Mucosa of rectum (tissue), 2 donors: ENCODE results near the gene CADPS2.

ENCODE experiments used
- H3K27ac ChIP-seq, 2 donors: one replicate each; pipeline ENCODE4 v1.7.0; 2013; ENCODE audit warnings: inconsistent platforms in 2 of 2, low read depth in 2 of 2, low read length in 2 of 2
- H3K27me3 ChIP-seq, 2 donors: one replicate each; pipeline ENCODE4 v1.7.0; 2013; ENCODE audit warnings: low read length in 2 of 2; ENCODE audit not compliant: control insufficient read depth in 2 of 2, insufficient read depth in 2 of 2
- H3K36me3 ChIP-seq, 2 donors: one replicate each; pipeline ENCODE4 v1.7.0; 2013; ENCODE audit warnings: low read length in 2 of 2; ENCODE audit not compliant: control insufficient read depth in 2 of 2, insufficient read depth in 2 of 2
- H3K4me1 ChIP-seq, 2 donors: one replicate each; pipeline ENCODE4 v1.7.0; 2013; ENCODE audit warnings: low read length in 2 of 2, mild to moderate bottlenecking in 1 of 2; ENCODE audit not compliant: control insufficient read depth in 2 of 2, insufficient read depth in 2 of 2
- H3K4me3 ChIP-seq, 2 donors: one replicate each; pipeline ENCODE4 v1.7.0; 2013; ENCODE audit warnings: low read length in 2 of 2
- H3K9ac ChIP-seq, 2 donors: one replicate each; pipeline ENCODE4 v1.7.0; 2013; ENCODE audit warnings: low read length in 2 of 2, low read depth in 1 of 2, mild to moderate bottlenecking in 1 of 2
- H3K9me3 ChIP-seq, 2 donors: one replicate each; pipeline ENCODE4 v1.7.0; 2013; ENCODE audit warnings: low read length in 2 of 2; ENCODE audit not compliant: control insufficient read depth in 2 of 2
- donor health status: healthy.
- donor health status: Normal muscosa, but diverticular disease.

Gene CADPS2

GRCh38 chr7:122492007-122492406 is 394.3 kb downstream of the CADPS2 start:
- H3K36me3 ChIP-seq, result no peaks in the 10 kb centered on the region
- H3K9ac ChIP-seq, result no peak overlapping the region
- no peaks in the 10 kb centered on the region for H3K27me3 ChIP-seq
- no peak overlapping the region for H3K4me3 ChIP-seq
- H3K9me3 ChIP-seq, result no peaks in the 10 kb centered on the region
- H3K4me1 ChIP-seq, result no peaks in the 10 kb centered on the region
- no peak overlapping the region for H3K27ac ChIP-seq

GRCh38 chr7:122488241-122488640 is 398.0 kb downstream of the CADPS2 start:
- H3K27ac ChIP-seq, result no peak overlapping the region
- H3K36me3 ChIP-seq, result no peaks in the 10 kb centered on the region
- no peak overlapping the region for H3K4me3 ChIP-seq
- H3K4me1 ChIP-seq, result no peaks in the 10 kb centered on the region
- no peaks in the 10 kb centered on the region for H3K9me3 ChIP-seq
- H3K27me3 ChIP-seq, result no peaks in the 10 kb centered on the region
- no peak overlapping the region for H3K9ac ChIP-seq

GRCh38 chr7:122487131-122487530 is 399.1 kb downstream of the CADPS2 start:
- no peaks in the 10 kb centered on the region for H3K4me1 ChIP-seq
- H3K9ac ChIP-seq, result no peak overlapping the region
- H3K9me3 ChIP-seq, result no peaks in the 10 kb centered on the region
- no peaks in the 10 kb centered on the region for H3K27me3 ChIP-seq
- no peak overlapping the region for H3K27ac ChIP-seq
- no peaks in the 10 kb centered on the region for H3K36me3 ChIP-seq
- no peak overlapping the region for H3K4me3 ChIP-seq

- H3K36me3 ChIP-seq, result no peaks in the 10 kb centered on the region
- H3K4me3 ChIP-seq, result no peak overlapping the region
- no peak overlapping the region for H3K27ac ChIP-seq
- no peaks in the 10 kb centered on the region for H3K4me1 ChIP-seq
- no peak overlapping the region for H3K9ac ChIP-seq
- H3K27me3 ChIP-seq, result no peaks in the 10 kb centered on the region
- H3K9me3 ChIP-seq, result no peaks in the 10 kb centered on the region
These were observed 400.4 kb downstream of the CADPS2 start for GRCh38 chr7:122485856-122486255.

GRCh38 chr7:122482212-122482611 is 404.0 kb downstream of the CADPS2 start:
- Histone ChIP-seq H3K27ac (no peak overlapping the region), H3K9ac (no peak overlapping the region), H3K36me3 (no peaks in the 10 kb centered on the region), H3K4me3 (no peak overlapping the region), H3K9me3 (no peaks in the 10 kb centered on the region), H3K4me1 (no peaks in the 10 kb centered on the region), H3K27me3 (no peaks in the 10 kb centered on the region)

- Histone ChIP-seq H3K36me3 (no peaks in the 10 kb centered on the region), H3K9me3 (no peaks in the 10 kb centered on the region), H3K4me3 (no peak overlapping the region), H3K4me1 (no peaks in the 10 kb centered on the region), H3K27ac (no peak overlapping the region), H3K27me3 (no peaks in the 10 kb centered on the region), H3K9ac (no peak overlapping the region)
These were observed 415.4 kb downstream of the CADPS2 start for GRCh38 chr7:122470859-122471258.

- no peaks in the 10 kb centered on the region for H3K36me3 ChIP-seq
- no peak overlapping the region for H3K9ac ChIP-seq
- H3K9me3 ChIP-seq, result no peaks in the 10 kb centered on the region
- no peaks in the 10 kb centered on the region for H3K4me1 ChIP-seq
- H3K27ac ChIP-seq, result no peak overlapping the region
- H3K4me3 ChIP-seq, result no peak overlapping the region
- H3K27me3 ChIP-seq, result no peaks in the 10 kb centered on the region
These were observed 417.3 kb downstream of the CADPS2 start for GRCh38 chr7:122468945-122469344.

GRCh38 chr7:122467661-122468449 is 418.4 kb downstream of the CADPS2 start:
- no peak overlapping the region for H3K27ac ChIP-seq
- no peaks in the 10 kb centered on the region for H3K27me3 ChIP-seq
- H3K36me3 ChIP-seq, result no peaks in the 10 kb centered on the region
- H3K9ac ChIP-seq, result no peak overlapping the region
- no peaks in the 10 kb centered on the region for H3K9me3 ChIP-seq
- H3K4me1 ChIP-seq, result no peaks in the 10 kb centered on the region
- H3K4me3 ChIP-seq, result no peak overlapping the region

- H3K27me3 ChIP-seq, result no peaks in the 10 kb centered on the region
- no peaks in the 10 kb centered on the region for H3K9me3 ChIP-seq
- H3K4me1 ChIP-seq, result no peaks in the 10 kb centered on the region
- H3K36me3 ChIP-seq, result no peaks in the 10 kb centered on the region
- H3K27ac ChIP-seq, result no peak overlapping the region
- H3K4me3 ChIP-seq, result no peak overlapping the region
- no peak overlapping the region for H3K9ac ChIP-seq
These were observed 421.0 kb downstream of the CADPS2 start for GRCh38 chr7:122465296-122465695.

- Histone ChIP-seq H3K27ac (no peak overlapping the region), H3K9me3 (no peaks in the 10 kb centered on the region), H3K4me1 (no peaks in the 10 kb centered on the region), H3K9ac (no peak overlapping the region), H3K4me3 (no peak overlapping the region), H3K27me3 (no peaks in the 10 kb centered on the region), H3K36me3 (no peaks in the 10 kb centered on the region)
These were observed 422.6 kb downstream of the CADPS2 start for GRCh38 chr7:122463631-122464030.
